DMS 273 treated with DMSO at 0.1 percent for 48 hours (cell line): Measurements from ENCODE around the gene ANKRD37.
"Not testable (repeated sequence)": the region's sequence is repeated elsewhere in the genome, so short reads cannot be mapped to it uniquely, and the experiment has no call there.

Experiments used
- DNase-seq: peaks from one replicate; lab custom pipeline; 2025; lab: John Stamatoyannopoulos, UW

Gene ANKRD37, protein sequence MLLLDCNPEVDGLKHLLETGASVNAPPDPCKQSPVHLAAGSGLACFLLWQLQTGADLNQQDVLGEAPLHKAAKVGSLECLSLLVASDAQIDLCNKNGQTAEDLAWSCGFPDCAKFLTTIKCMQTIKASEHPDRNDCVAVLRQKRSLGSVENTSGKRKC

DNA sequence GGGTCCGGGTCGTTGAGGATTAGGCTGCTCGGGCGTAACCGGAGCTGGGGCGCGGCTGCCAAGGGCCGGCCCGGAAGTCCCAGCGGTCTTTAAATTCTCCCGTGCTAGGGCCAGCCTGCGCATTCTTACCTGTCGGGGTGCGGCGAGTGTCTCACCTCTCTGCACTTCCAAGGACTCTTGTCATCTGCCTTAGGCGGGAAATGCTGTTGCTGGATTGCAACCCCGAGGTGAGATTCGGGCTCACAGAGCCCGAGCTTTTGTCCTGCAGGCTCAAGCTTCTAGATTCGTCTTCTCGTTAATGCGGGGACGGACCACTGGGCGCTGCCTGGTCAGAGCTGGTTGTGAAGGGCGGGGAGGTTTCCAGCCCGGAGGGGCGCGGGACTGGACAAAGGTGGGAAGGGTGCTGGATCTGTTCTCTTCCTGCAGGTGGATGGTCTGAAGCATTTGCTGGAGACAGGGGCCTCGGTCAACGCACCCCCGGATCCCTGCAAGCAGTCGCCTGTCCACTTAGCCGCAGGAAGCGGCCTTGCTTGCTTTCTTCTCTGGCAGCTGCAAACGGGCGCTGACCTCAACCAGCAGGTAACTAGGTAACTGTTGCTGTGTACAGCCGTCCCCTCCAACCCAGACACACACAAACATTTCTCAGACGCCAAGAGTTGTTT, at the start of gene ANKRD37:
Gene ANKRD37 (plus strand): TSS at position 118 of the 662 bp plus-strand sequence. CDS start 83 bp downstream, at position 201.
- no peak for DNase-seq

DNA sequence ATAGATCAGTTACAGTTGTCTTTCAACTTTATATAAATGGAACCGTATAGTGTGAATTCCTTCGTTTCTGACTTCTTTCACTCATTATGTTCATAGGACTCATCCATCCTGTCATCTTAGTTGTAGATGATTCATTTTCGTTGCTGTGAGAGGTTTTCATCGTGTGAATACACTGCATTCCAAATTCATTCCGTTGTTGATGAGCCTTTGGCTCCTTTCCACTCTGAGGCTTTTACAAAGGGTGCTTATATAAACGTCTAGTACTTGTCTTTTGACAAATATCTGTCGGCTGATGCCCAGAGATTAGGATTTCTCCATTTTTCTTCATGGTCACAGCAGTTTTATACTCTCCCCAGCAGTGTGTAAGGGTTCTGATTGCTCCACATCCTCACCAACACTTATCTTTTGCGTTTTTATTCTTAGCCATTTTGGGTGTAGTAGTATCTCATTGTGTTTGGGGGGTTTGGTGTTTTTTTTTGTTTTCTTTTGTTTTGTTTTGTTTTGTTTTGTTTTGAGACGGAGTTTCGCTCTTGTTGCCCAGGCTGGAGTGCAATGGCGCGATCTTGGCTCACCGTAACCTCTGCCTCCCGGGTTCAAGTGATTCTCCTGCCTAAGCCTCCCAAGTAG, 49.6 kb upstream of the ANKRD37 start:
- no peak for DNase-seq

DNA sequence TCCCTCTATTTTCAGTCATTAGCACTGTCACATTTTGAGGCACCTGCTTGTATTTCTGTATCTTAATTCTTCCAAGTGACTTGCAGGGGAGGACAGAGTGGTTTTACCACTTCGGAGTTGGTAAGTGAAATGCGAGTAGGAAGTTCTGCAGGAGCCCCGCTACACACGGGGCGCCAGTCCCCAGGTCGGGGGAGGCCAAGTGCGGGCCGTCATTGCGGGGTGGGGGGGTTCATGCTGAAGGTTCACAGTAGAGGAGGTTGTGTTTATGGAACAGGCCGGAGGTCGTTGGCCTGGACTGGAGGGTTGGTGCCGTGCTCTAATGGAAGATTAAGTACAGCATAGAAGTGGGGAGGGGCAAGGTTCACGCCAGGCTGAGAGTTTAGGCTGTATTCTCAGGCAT, 45.0 kb upstream of the ANKRD37 start:
- DNase-seq = no peak

DNA sequence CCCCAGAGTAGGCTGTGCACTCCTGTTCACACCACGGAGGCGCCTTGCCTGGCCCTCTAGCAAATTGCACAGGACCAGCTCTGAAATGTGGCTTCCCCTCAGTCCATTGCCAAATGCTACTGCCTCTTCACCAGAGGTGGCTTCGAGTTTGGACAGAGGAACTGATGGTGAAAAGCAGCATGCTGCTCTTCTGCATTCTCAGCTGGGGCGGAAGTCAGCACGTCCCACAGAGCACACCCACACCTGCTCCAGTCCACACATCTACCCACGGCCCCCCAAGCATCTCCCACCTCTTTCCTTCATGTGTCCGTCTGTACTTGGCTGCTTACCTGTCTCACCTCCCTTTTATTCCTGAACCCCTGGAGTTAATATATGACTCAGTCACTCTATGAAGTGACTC, 44.4 kb upstream of the ANKRD37 start:
- no peak for DNase-seq

DNA sequence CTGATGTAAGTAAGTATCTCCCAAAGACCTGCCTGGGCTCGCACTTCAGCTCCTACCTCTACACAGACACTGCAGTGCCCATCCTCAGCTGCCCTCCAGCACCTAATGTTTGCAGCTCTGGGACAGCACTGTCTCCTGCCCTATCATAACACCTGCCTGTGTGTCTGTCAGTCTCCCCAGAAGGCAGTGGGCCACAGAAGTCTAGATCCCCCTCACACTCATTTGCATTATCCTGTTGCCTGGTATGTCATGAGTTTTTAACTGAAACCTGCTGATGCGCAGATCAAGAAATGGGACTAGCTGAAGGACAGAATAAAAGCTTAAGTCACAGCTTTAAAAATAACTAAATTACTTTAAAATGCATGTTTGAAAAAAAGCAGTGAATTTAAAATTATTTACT, 43.9 kb upstream of the ANKRD37 start:
- no peak for DNase-seq

DNA sequence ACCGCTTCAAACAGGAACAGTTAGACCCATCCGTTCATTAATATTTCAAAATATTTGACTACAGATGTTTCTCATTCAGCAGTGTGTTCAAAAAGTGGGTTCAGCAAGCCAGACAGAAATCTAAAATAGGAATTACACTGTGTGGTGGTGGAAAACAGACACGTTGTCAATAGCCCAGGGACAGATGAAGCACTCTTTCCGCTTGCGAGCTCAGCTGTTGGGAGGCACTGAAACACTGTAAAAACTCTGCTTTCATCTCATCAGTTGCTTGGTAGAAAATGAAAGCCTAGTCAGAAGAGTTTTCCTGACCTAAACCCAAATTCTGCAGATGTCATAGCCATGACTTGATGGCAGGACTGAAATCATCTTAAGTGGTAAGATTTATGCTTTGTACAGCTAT, 39.4 kb upstream of the ANKRD37 start:
- no peak for DNase-seq

DNA sequence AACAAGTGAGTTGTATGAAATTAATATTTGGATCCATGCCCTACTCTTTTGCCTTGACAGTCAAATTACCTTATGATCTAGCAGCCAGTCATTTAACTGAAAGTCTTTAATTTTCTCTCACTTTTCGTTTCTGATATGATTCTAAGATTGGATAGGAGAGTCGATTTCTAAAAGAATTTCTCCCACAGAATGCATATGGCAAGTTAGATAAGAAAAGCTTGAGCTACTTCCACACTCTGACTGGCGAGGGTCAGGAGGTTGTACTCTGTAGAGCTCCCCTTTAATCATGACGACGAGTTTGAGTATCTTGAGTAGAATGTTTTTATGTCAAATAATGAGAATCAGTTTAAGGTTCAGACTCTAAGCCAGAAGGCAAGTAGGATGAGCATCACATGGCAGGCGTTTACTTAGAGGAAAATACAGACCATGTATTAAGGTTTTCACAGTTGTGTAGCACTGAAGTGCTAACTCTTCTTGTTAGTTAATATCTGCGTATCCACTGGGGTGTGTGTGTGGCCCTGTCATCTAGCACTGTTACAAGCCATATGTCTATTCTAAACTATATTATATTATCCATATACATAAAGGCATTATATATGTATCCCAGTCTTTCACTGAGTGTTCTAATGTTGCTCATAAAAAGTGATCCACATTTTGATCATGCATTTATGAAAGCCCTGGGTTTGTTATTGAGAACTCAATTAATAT, 38.8 kb upstream of the ANKRD37 start:
- DNase-seq = no peak

DNA sequence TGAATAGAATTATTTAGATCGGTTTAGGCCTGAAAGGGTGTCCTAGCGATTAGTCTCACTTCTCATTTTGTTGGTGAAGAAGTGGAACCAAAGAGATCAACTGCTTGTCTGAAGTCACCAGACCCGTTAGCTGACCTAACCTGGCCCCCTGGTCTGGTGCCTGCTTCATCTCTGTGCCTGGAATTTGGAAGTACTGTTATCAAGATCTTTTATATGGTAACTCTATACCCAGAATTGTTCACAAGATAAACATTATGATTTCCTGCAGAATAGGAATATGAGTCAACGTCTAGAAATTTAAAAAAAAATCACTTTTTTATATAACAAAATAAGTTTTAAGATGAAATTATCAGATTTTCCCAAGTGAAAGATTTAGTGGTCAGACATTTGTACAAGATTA, 38.1 kb upstream of the ANKRD37 start:
- no peak for DNase-seq

DNA sequence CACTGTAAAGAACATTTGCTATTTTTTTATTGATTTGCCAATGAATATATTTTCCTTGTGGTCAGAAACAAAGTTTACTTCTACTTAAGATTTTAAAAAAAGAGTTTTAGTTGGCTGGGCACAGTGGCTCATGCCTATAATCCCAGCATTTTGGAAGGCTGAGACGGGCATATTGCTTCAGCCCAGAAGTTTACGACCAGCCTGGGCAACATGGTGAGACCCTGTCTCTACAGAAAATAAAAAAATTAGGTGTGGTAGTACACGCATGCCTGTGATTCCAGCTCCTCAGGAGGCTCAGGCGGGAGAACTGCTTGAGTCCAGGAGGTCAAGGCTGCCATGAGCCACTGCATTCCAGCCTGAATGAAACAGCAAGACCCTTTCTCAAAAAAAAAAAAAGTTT, 37.7 kb upstream of the ANKRD37 start:
- DNase-seq = no peak

DNA sequence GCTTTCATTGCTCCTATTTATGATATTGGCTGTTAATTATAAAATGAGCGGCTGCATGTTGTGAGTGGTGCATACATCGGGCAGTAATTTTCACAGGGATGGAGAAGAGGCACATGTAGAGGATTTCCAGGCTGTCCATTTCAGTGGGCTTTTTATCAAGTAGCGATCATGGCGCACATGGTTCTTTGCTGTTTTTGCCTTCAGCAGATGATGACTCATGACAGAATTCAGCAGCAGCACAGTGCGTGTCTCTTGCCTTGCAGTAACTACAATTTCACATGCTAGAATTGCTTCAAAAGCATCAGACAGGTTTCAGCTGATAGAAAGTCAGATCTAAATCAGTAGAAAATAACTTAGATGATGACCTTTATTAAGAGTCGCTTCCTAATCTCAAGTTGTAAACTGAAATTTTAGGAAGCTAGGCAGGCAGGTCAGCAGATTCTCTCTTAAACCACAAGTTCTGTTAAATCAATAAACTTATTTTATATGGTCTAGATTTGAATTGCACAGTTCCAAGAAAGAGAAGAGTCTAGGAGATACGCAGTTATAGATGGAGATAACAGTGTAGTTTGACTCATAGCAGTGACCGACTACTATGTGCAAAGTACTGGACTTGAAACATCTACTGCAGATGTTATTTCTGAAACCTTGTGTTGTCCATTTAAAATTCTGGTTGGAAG, 36.7 kb upstream of the ANKRD37 start:
- no peak for DNase-seq

DNA sequence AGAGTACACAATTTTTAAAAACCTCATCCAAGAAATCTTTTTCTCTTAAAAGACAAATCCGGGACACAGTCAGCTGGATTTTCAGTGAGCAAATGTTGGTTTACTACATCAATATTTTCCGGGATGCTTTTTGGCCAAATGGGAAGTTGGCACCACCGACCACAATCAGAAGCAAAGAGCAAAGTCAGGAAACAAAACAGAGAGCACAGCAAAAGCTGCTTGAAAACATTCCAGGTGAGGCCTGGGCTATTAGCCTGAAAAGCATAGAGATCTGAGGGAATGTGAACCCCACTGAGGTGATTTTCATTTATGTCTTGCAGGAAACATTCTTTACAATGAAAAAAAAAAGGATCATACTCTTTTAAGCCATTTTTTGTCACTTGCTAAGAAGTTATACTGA, 34.8 kb upstream of the ANKRD37 start:
- DNase-seq = no peak

DNA sequence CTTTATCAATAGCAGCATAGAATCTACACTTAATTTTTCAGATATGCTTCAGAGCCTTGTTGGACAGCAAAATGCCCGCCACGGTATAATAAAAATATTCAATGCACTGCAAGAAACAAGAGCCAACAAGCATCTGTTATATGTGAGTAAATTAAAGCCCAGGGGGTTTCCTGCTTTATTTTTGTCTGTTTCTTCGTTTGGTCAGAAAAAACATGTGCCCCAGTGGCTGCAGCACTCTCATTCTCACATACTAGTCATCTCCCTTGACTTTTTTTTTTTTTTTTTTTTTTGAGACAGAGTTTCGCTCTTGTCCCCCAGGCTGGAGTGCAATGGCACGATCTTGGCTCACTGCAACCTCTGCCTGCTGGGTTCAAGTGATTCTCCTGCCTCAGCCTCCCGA, 34.1 kb upstream of the ANKRD37 start:
- not testable (repeated sequence) for DNase-seq

DNA sequence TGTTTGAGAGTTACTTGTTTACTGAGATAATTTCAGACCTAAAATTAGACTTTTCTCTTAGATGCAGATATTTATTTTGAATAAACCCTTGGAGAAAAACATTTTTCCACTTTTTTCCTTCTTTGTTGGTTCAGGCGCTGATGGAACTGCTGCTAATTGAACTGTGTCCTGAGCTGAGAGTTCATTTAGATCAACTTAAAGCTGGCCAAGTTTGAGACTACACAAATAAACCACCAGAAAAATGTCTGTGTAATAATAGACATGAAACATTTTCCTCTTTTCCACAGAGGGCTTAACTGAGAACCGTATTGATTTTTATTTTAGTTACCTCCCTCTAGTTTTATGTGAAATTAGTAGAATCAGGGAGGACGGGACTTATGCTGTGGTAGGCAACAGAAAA, 33.4 kb upstream of the ANKRD37 start:
- no peak for DNase-seq

DNA sequence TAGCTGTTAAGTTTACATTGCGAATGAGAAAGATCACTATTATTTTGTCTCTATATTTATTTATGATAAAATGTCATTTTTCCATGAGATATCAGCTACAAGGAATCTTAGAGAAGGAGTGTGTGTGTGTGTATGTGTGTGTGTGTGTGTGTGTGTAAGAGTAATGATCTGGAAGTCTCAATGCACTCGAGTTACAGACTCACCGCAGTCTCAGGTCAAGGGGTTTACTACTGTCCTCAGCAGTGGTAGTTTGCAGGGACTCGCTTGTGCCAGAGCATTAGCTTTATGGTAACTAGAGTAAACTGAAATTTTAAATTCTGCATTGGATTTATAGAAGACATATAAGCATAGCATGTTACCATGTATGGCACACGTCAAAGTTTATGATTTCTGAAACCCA, 31.8 kb upstream of the ANKRD37 start:
- no peak for DNase-seq

DNA sequence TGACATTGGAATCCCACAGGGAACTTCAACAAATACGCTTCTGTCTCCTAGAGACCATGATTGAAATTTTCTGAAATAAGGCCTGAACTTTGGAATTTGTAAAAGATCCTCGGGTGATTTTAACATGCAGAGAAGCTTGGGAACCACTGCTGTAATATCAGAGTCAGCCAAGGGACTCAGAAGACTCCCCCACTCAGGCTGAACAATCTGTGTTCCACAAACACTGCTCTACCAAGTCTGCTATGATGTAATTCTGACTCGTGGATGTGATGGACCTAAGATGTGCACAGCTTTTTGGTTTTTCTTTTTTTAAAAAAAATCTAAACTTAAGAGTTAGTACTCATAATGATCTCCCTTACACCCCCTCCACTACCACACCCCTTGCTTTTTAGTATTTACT, 26.9 kb upstream of the ANKRD37 start:
- no peak for DNase-seq

DNA sequence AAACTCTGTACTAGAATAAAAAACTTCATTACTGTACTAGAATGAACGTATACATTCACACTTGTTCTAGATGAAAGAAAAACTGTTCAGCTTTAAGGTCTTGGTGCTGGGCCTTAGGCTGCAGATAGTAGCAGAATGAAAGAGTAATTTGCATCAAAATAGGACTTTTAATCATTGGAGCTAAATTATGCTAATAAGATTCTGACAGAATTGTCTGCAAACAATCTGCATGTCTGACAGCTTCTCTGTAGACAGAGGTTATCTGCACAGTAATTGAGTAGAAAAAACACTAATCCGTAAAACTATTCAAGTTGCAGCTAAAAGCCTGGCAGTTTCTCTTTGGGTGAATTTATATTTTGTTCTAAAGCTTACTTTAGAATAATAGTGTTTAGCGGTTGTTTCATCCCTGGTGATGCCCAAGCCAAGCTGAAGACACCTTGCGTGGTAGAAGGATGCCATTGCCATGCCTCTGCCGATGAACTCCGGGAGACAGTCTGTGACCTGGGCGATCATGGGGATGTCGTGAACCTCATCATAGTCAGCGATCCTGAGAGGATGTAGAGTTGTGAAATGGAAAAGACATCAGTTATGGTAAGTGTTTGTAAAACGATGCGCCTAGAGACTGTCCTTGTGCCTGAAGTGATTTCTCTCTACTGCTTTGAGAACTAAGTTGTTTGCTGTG, 26.2 kb upstream of the ANKRD37 start:
- DNase-seq = no peak

DNA sequence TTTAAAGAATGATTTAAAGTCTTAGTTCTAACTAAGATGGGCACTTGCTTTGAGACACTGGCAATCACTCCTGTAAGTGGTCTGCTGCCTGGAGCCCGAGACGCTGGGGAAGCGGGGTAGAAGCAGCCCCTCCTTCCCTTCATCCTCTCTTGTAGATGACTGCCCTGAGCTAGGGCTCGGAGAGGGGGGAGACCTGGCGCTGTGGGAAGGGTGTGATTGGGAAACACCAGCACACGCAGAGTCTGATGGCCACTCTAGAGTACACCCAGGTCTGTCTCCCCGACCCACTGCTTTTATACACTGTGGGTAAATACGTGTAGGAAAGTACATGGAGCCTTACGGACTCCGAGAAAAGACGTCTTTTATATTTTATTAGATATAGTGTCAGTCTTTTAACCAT, 24.9 kb upstream of the ANKRD37 start:
- DNase-seq = no peak

DNA sequence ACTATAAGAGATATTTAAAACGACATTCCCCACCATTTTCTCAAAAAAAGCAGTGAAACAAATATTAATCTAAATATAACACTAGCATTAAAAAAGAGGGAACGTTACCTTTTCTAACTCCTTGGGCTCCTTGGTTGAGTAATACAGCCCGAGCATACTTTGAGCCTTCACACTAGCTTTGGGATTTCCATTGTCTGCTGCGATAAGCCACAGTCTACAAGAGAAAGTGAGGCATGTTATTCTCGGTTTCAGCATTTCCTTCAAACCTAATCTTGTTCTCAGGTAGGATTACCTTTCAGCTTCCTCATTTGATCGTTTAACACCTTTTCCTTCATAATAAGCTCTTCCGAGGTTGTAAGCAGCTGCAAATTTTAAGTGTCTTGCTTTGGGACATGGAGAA, 22.6 kb upstream of the ANKRD37 start:
- no peak for DNase-seq

DNA sequence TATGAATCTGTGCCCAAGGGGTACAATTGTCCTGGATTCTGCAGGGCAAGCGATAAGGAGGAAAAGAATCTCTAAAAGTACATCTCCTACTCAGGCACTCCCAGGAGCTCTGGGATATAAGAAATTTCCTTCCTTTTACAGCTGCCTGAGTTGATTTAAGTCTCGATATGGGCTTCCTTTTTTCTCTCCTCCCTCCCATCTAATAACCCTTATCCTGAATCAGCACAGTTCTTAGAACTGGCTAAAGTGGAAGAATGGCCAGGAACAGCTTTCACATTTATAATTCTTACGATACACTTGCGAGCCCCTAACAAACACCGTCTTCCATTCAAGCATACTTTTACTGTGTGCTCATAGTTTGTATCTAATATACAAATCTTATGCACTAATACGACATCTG, 22.1 kb upstream of the ANKRD37 start:
- no peak for DNase-seq

DNA sequence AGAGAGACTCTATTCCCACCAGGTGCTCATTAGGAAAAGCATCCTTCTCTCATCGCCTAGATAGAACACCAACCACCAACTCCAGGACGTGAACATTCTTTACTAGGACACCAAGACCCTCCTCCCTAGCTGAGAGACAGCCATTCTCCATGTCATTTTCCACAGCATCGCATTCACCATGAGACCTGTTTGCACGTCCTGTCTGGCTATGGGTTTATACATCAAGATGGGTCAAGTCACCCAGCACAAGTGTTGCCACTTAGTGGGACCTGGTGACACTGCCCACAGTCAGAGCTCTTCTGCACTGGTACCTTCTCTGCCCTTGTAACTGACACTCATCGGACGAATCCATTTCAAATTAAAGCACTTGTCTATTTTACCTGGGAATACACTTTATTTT, 18.4 kb upstream of the ANKRD37 start:
- no peak for DNase-seq

DNA sequence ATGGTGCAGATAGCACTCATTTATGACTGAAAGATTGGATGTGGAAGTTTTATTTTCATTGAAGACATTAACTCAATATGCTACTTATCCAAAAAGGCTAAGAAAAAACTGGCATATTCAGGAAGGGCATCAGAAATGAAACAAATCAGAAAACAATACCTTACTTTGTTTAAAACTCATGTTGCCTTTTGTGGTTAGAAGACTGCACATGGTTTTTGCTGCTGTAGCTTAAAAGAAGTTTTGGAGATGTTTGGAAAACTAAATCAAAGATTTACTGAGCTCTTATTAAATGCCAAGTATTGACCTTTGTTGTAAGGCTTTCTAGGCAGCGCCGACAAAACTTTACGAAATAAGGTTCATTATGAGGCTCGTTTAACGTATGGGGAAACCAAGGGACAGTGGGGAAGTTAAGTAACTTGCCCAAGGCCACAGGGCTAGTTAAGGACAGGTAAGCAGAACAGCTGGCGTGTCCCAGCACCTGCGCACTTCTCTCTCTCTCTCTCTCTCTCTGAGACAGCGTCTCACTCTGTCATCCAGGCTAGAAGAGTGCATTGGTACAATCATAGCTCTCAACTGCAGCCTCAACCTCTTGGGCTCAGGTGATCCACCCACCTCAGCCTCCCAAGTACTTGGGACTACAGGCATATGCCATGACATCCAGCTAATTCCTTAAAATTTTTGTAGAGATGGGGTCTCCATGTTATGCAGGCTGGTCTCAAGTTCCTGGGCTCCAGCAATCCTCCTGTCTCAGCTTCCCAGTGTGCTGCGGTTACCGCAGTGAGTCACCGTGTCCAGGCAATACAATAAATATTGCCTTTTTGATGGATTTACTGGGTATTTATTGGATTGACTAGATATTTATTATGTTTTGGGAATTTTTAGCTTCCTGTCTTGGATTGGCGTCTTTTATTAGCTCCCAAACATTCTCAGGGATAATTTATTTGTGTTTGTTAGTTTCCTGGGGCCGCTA, 17.0 kb upstream of the ANKRD37 start:
- no peak for DNase-seq
